ENCODE data around the gene PPFIBP1. TPM values are rescaled to one million over a fixed set of nuclear protein-coding genes. Genes with fewer than 3 reads are reported as not detected.

Gene PPFIBP1
- total and polyA plus RNA-seq, 2 of the 13 experiments (the other 11 are each of a cell fraction or from before 2014, with no cell fraction given) = 16.2 to 21.8 TPM

GRCh38 chr12:27705263-27705662 lies 181.3 kb downstream of the PPFIBP1 start (continued):
- no peak for TF ChIP-seq ZNF572 (CRISPR knock-in tag; IDR thresholded peaks at IDR 0.05)
- TF ChIP-seq THAP9 (CRISPR knock-in tag; IDR thresholded peaks at IDR 0.05; ENCODE audit: borderline replicate concordance) = no peak
- TF ChIP-seq ELF4 (CRISPR knock-in tag; IDR thresholded peaks at IDR 0.05; ENCODE audit: borderline replicate concordance) = no peak
- TF ChIP-seq ZNF546 (CRISPR knock-in tag; conservative IDR thresholded peaks at IDR 0.05) = no peak
- no peak for TF ChIP-seq SMARCE1 (IDR thresholded peaks at IDR 0.05; ENCODE audit: borderline replicate concordance)
- TF ChIP-seq ZNF296 (CRISPR knock-in tag; conservative IDR thresholded peaks at IDR 0.05) = no peak
- TF ChIP-seq DBP (CRISPR knock-in tag; IDR thresholded peaks at IDR 0.05; ENCODE audit: not compliant biosample characterization) = no peak
- no peak for TF ChIP-seq ZMYM2 (CRISPR knock-in tag; IDR thresholded peaks at IDR 0.05)
- no peak for TF ChIP-seq KLF13 (CRISPR knock-in tag; IDR thresholded peaks at IDR 0.05)
- no peak for TF ChIP-seq CBX5 (CRISPR knock-in tag; IDR thresholded peaks at IDR 0.05; ENCODE audit: borderline replicate concordance)
- 0 out of 2 replicates have a peak, but pooled peaks have one; percentile 47 for TF ChIP-seq CCDC6 (CRISPR knock-in tag; IDR thresholded peaks at IDR 0.05)
- TF ChIP-seq NR2F6 (IDR thresholded peaks at IDR 0.05) = 0 out of 2 replicates have a peak, but pooled peaks have one; percentile 14
- TF ChIP-seq NR2F6 (CRISPR knock-in tag; IDR thresholded peaks at IDR 0.05) = no peak; the same call in 1 of the 2 replicates
- TF ChIP-seq ZNF530 (CRISPR knock-in tag; IDR thresholded peaks at IDR 0.05; ENCODE audit: low read depth) = no peak
